GM12864 (cell line): ENCODE measurements around the gene ADSS2.
A peak's percentile ranks its signal among the peaks of the same experiment; 100 is the strongest.
"Not testable (repeated sequence)": the region's sequence is repeated elsewhere in the genome, so short reads cannot be mapped to it uniquely, and the experiment has no call there.

ENCODE experiments used
- DNase-seq: peaks from one replicate; pipeline ENCODE4 v3.0.0-alpha.2; 2011; ENCODE audit warnings: low read depth
- H3K4me3 ChIP-seq: 2 replicates; pipeline ENCODE4 v1.5.1; 2011; ENCODE audit warnings: mild to moderate bottlenecking, low read depth, low read length, control low read depth
- TF ChIP-seq, protein P1 (sequence below): IDR thresholded peaks from 2 replicates; pipeline ENCODE4 v1.5.1; 2011; ENCODE audit warnings: low read depth, mild to moderate bottlenecking, moderate library complexity, low read length, control low read depth, inconsistent platforms; ENCODE audit errors: missing control alignments

The ADSS2 gene

DNA sequence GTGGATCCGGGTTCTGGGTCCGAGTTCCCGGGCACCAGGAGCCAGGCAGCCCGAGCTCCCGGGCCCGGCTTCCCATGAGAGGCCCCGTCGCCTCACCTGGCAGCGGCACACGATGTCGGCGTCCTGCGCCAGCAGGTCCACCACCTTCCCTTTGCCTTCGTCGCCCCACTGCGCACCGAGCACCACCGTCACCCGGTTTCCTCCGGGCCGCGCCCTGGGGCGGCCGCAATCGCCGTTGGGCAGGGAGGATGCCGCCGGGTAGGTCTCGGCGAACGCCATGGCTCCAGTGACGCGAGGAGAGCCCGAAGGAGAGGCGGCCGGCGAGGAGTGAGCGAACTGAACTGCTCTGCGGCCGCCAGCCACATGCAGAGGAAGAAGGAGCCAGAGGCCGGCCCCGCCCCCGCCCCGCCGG lies at the start of gene ADSS2:
Gene ADSS2, minus strand, starts transcription at position 371 of the 412 bp plus-strand sequence. Its CDS starts 92 bp downstream, at position 279.
- DNase-seq, result no peak
- TF ChIP-seq, protein P1, sequence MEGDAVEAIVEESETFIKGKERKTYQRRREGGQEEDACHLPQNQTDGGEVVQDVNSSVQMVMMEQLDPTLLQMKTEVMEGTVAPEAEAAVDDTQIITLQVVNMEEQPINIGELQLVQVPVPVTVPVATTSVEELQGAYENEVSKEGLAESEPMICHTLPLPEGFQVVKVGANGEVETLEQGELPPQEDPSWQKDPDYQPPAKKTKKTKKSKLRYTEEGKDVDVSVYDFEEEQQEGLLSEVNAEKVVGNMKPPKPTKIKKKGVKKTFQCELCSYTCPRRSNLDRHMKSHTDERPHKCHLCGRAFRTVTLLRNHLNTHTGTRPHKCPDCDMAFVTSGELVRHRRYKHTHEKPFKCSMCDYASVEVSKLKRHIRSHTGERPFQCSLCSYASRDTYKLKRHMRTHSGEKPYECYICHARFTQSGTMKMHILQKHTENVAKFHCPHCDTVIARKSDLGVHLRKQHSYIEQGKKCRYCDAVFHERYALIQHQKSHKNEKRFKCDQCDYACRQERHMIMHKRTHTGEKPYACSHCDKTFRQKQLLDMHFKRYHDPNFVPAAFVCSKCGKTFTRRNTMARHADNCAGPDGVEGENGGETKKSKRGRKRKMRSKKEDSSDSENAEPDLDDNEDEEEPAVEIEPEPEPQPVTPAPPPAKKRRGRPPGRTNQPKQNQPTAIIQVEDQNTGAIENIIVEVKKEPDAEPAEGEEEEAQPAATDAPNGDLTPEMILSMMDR, result no peak
- peak within 1 kb of the TSS; percentile 98 for H3K4me3 ChIP-seq

- H3K4me3 ChIP-seq, DNase-seq: not testable (repeated sequence)
Measured at GRCh38 chr1:244500515-244500914, 48.8 kb upstream of the ADSS2 start.

GRCh38 chr1:244499484-244499883 lies 47.8 kb upstream of the ADSS2 start:
- DNase-seq, H3K4me3 ChIP-seq: not testable (repeated sequence)

DNA sequence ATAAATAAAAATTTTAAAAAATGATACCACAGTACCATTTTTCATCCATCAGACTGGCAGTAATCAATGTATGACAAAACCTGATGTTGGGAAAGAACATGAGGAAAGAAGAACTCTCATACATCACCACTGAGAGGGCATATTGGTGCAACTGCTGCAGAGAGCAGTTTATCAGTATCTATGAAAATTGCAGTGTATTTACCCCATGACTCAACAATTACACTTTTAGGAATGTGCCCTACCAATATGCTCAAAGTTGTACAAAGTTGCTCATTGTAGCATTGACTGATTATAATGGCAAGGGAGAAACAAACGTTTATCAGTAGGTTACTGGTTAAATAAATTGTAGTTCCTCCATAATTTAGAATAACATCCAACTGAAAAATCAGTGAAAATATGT lies 46.1 kb upstream of the ADSS2 start:
- no peak for DNase-seq
- H3K4me3 ChIP-seq, result no peak overlapping the region
- TF ChIP-seq, protein P1, result no peak

DNA sequence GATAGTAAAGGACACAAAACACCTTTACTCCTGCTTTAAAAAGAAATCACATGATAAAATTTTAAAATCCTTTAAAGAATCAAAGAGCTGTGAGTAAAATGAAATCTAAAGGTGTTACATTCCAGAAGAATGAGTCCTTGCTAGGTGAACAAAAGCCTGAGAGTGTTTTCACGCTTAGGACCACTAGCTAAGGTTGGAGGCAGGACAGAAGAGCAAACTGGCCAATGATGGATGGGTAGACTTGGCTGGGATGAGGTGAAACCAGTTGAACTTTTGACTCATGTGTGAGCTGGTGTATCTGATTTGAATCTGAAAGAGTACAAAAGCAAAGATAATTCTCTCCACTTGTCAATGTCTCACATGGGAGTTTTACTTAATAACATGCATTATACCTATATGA lies 44.5 kb upstream of the ADSS2 start:
- H3K4me3 ChIP-seq, result no peak overlapping the region
- TF ChIP-seq, protein P1, result no peak
- DNase-seq, result no peak

DNA sequence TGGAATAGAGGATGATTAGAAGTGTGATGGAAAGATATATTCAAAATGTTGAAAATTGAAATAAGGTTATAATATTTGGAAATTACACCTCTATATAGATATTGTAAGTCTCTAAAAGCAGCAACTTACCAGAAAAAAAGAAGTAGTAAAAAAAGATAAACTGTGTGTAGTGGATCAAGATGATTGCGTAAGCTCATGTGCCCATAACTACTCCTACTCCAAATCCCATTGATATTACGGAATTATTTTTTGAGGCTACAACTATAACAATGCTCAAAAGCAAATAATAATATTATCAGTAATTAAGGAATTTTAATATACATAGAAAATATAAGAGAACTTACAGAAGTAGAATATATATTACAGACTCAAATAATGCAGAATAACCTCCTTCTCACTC lies 42.9 kb upstream of the ADSS2 start:
- TF ChIP-seq, protein P1, result no peak
- H3K4me3 ChIP-seq, result no peak overlapping the region
- no peak for DNase-seq

GRCh38 chr1:244484971-244485370 lies 33.3 kb upstream of the ADSS2 start:
- DNase-seq, H3K4me3 ChIP-seq: not testable (repeated sequence)

DNA sequence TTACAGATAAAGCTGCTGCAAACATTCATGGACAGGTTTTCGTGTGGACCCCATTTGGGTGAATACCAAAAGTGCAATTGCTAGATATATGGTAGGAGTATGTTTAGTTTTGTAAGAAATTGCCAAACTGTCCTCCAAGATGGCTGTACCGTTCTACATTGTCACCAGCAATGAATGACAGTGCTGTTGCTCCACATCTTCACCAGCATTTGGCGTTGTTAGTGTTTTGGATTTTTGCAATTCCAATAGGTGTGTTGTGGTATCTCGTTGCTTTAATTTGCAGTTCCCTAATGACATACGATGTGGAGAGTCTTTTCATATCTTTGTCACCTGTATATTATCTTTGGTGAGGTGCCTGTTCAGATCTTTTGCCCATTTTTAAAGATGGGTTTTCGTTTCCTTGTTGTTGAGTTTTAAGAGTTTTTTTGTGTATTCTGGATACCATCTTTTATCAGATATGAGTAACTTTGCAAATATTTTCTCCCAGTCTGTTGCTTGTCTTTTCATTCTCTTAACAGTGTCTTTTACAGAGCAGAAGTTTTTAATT lies 21.4 kb upstream of the ADSS2 start:
- TF ChIP-seq, protein P1, result no peak
- no peak overlapping the region for H3K4me3 ChIP-seq
- no peak for DNase-seq

DNA sequence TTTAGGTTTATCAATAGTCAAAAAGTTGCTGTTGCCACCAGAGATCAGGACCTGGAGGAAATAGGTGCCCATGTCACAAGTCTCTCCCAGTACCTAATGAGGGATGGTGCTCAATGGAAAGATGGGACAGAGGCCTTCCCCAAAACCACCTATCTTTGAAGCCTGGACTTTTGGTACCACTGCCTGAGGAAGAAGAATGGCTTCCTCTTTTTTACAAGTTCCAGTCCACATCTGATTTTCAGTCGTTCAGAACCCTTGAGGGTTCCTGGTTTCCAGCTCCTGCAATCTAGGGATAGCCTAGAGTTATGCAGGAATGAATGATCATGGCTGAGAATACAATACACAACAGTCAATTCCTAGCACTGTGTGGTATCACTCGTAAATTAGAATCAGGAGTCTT lies 15.0 kb upstream of the ADSS2 start:
- no peak overlapping the region for H3K4me3 ChIP-seq
- no peak for DNase-seq
- TF ChIP-seq, protein P1, result no peak
